BE2C (cell line): ENCODE results near the gene GPC6.

Experiments
- DNase-seq: peaks from one replicate; pipeline ENCODE4 v3.0.0-alpha.2; 2020
- H3K27me3 ChIP-seq: fragments of 250-450 bp; sonication (Bioruptor Pico); 2 replicates; pipeline ENCODE4 v1.5.1; 2020; ENCODE audit warnings: mild to moderate bottlenecking
- H3K36me3 ChIP-seq: fragments of 250-450 bp; sonication (Bioruptor Pico); 2 replicates; pipeline ENCODE4 v1.5.1; 2020; ENCODE audit warnings: mild to moderate bottlenecking
- H3K4me1 ChIP-seq: fragments of 250-450 bp; sonication (Bioruptor Pico); 2 replicates; pipeline ENCODE4 v1.5.1; 2020
- H3K4me3 ChIP-seq: 2 replicates; pipeline ENCODE4 v1.5.1; 2011; ENCODE audit warnings: low read depth, low read length
- H3K9me3 ChIP-seq: fragments of 250-450 bp; sonication (Bioruptor Pico); 2 replicates; pipeline ENCODE4 v1.5.1; 2020
- CTCF ChIP-seq: IDR thresholded peaks from 2 replicates; pipeline ENCODE4 v1.5.1; 2012; ENCODE audit warnings: mild to moderate bottlenecking, low read depth, low read length

Gene GPC6

GRCh38 chr13:93670866-93671265, 444.3 kb downstream of the GPC6 start:
- peaks cover 9% of the 10 kb centered on the region for H3K4me1 ChIP-seq
- no peaks in the 10 kb centered on the region for H3K27me3 ChIP-seq
- TF ChIP-seq CTCF: no peak
- no peak overlapping the region for H3K4me3 ChIP-seq
- H3K36me3 ChIP-seq: no peaks in the 10 kb centered on the region
- no peaks in the 10 kb centered on the region for H3K9me3 ChIP-seq
- DNase-seq: no peak

- Histone ChIP-seq H3K36me3 (no peaks in the 10 kb centered on the region), H3K27me3 (no peaks in the 10 kb centered on the region), H3K4me3 (no peak overlapping the region), H3K9me3 (no peaks in the 10 kb centered on the region), H3K4me1 (peaks cover 9% of the 10 kb centered on the region)
- no peak for TF ChIP-seq CTCF
- DNase-seq: no peak
Measured at GRCh38 chr13:93672996-93673395, 446.4 kb downstream of the GPC6 start.

- DNase-seq: peak; percentile 64
- no peaks in the 10 kb centered on the region for H3K27me3 ChIP-seq
- H3K9me3 ChIP-seq: no peaks in the 10 kb centered on the region
- H3K4me1 ChIP-seq: peaks cover 9% of the 10 kb centered on the region
- H3K36me3 ChIP-seq: no peaks in the 10 kb centered on the region
- H3K4me3 ChIP-seq: 0 out of 2 replicates have a peak overlapping the region, but pooled peaks have one; percentile 8
- TF ChIP-seq CTCF: peak; percentile 21; the same call in 1 of the 2 replicates
Measured at GRCh38 chr13:93673885-93674284, 447.3 kb downstream of the GPC6 start.

GRCh38 chr13:93674337-93674755, 447.7 kb downstream of the GPC6 start:
- Histone ChIP-seq H3K36me3 (no peaks in the 10 kb centered on the region), H3K9me3 (no peaks in the 10 kb centered on the region), H3K4me3 (peak overlapping the region; percentile 12), H3K4me1 (peaks cover 12% of the 10 kb centered on the region), H3K27me3 (no peaks in the 10 kb centered on the region)
- no peak for DNase-seq
- TF ChIP-seq CTCF: no peak

GRCh38 chr13:93680329-93680728, 453.7 kb downstream of the GPC6 start:
- Histone ChIP-seq H3K36me3 (no peaks in the 10 kb centered on the region), H3K4me3 (no peak overlapping the region), H3K9me3 (no peaks in the 10 kb centered on the region), H3K4me1 (peaks cover 19% of the 10 kb centered on the region), H3K27me3 (no peaks in the 10 kb centered on the region)
- DNase-seq: no peak
- no peak for TF ChIP-seq CTCF

- no peak overlapping the region for H3K4me3 ChIP-seq
- H3K4me1 ChIP-seq: peaks cover 4% of the 10 kb centered on the region
- no peaks in the 10 kb centered on the region for H3K36me3 ChIP-seq
- DNase-seq: no peak
- H3K27me3 ChIP-seq: no peaks in the 10 kb centered on the region
- no peaks in the 10 kb centered on the region for H3K9me3 ChIP-seq
- no peak for TF ChIP-seq CTCF
Measured at GRCh38 chr13:93685900-93686299, 459.3 kb downstream of the GPC6 start.
